ENCODE measurements around the gene RNF144A. TPM values are rescaled to one million over a fixed set of nuclear protein-coding genes. Genes with fewer than 3 reads are reported as not detected.

The RNF144A gene
- polyA plus RNA-seq, 1 experiment, result 0.12 TPM

GRCh38 chr2:6924924-6925409, 7.8 kb downstream of the RNF144A start:
- no peaks in the 10 kb centered on the region for H3K27me3 ChIP-seq (ENCODE audit: control insufficient read depth, insufficient read depth, low read length)
- DNase-seq (ENCODE audit: low read depth), result no peak
- no peak overlapping the region for H3K4me3 ChIP-seq (ENCODE audit: low read depth, low read length)
- ChIA-PET POLR2A (no interaction called here), CTCF (no interaction called here)
- no peak for TF ChIP-seq CTCF (IDR thresholded peaks at IDR 0.05; ENCODE audit: insufficient read depth, low read depth, low read length)
- no peaks in the 10 kb centered on the region for H3K36me3 ChIP-seq (ENCODE audit: control insufficient read depth, insufficient read depth, low read length)

GRCh38 chr2:6926071-6926732, 9.0 kb downstream of the RNF144A start:
- DNase-seq (ENCODE audit: low read depth), result no peak
- ChIA-PET CTCF (no interaction called here), POLR2A (no interaction called here)
- TF ChIP-seq CTCF (IDR thresholded peaks at IDR 0.05; ENCODE audit: insufficient read depth, low read depth, low read length), result no peak
- Histone ChIP-seq H3K27me3 (ENCODE audit: control insufficient read depth, insufficient read depth, low read length) (no peaks in the 10 kb centered on the region), H3K36me3 (ENCODE audit: control insufficient read depth, insufficient read depth, low read length) (no peaks in the 10 kb centered on the region), H3K4me3 (ENCODE audit: low read depth, low read length) (no peak overlapping the region)

GRCh38 chr2:6927186-6927585, 10.0 kb downstream of the RNF144A start:
- no peak for TF ChIP-seq CTCF (IDR thresholded peaks at IDR 0.05; ENCODE audit: insufficient read depth, low read depth, low read length)
- H3K27me3 ChIP-seq (ENCODE audit: control insufficient read depth, insufficient read depth, low read length), result no peaks in the 10 kb centered on the region
- no peak for DNase-seq (ENCODE audit: low read depth)
- H3K4me3 ChIP-seq (ENCODE audit: low read depth, low read length), result no peak overlapping the region
- POLR2A ChIA-PET, result no interaction called here
- CTCF ChIA-PET, result no interaction called here
- no peaks in the 10 kb centered on the region for H3K36me3 ChIP-seq (ENCODE audit: control insufficient read depth, insufficient read depth, low read length)

- no peak for DNase-seq (ENCODE audit: low read depth)
- Histone ChIP-seq H3K36me3 (ENCODE audit: control insufficient read depth, insufficient read depth, low read length) (no peaks in the 10 kb centered on the region), H3K27me3 (ENCODE audit: control insufficient read depth, insufficient read depth, low read length) (no peaks in the 10 kb centered on the region), H3K4me3 (ENCODE audit: low read depth, low read length) (no peak overlapping the region)
- ChIA-PET POLR2A (no interaction called here), CTCF (no interaction called here)
- TF ChIP-seq CTCF (IDR thresholded peaks at IDR 0.05; ENCODE audit: insufficient read depth, low read depth, low read length), result no peak
Measured at GRCh38 chr2:6927753-6928152, 10.5 kb downstream of the RNF144A start.

- CTCF ChIA-PET, result no interaction called here
- no peak for DNase-seq (ENCODE audit: low read depth)
Measured at GRCh38 chr2:6928452-6928851, 11.2 kb downstream of the RNF144A start.

More at GRCh38 chr2:6928452-6928851, 11.2 kb downstream of the RNF144A start:
- Histone ChIP-seq H3K36me3 (ENCODE audit: control insufficient read depth, insufficient read depth, low read length) (no peaks in the 10 kb centered on the region), H3K4me3 (ENCODE audit: low read depth, low read length) (no peak overlapping the region), H3K27me3 (ENCODE audit: control insufficient read depth, insufficient read depth, low read length) (no peaks in the 10 kb centered on the region)
- TF ChIP-seq CTCF (IDR thresholded peaks at IDR 0.05; ENCODE audit: insufficient read depth, low read depth, low read length), result no peak
- POLR2A ChIA-PET, result no interaction called here

Data from BJ (cell line).